ENCODE measurements around the gene PATE4.

PATE4 gene

GRCh38 chr11:125833016-125833415 lies at the start of gene PATE4:
TSS of gene PATE4 (plus strand) at chr11:125833316. CDS start at chr11:125833360, 44 bp downstream.
- TF ChIP-seq CTCF (conservative IDR thresholded peaks at IDR 0.05) = no peak
- no peak within 1 kb of the TSS for H3K27ac ChIP-seq

- no peak for TF ChIP-seq CTCF (conservative IDR thresholded peaks at IDR 0.05)
- H3K27ac ChIP-seq = no peak overlapping the region
These were observed 48.4 kb upstream of the PATE4 start for GRCh38 chr11:125784678-125785077.

GRCh38 chr11:125787827-125788226 lies 45.3 kb upstream of the PATE4 start, which contains the start of gene PATE3:
TSS of gene PATE3 (plus strand) at chr11:125788127. CDS start at chr11:125788152, 25 bp downstream.
- no peak within 1 kb of the TSS for H3K27ac ChIP-seq
- no peak for TF ChIP-seq CTCF (conservative IDR thresholded peaks at IDR 0.05)

GRCh38 chr11:125790825-125791224 lies 42.3 kb upstream of the PATE4 start:
- H3K27ac ChIP-seq = no peak overlapping the region
- no peak for TF ChIP-seq CTCF (conservative IDR thresholded peaks at IDR 0.05)

GRCh38 chr11:125797641-125798040 lies 35.5 kb upstream of the PATE4 start:
- TF ChIP-seq CTCF (conservative IDR thresholded peaks at IDR 0.05) = no peak
- H3K27ac ChIP-seq = no peak overlapping the region

GRCh38 chr11:125799808-125800207 lies 33.3 kb upstream of the PATE4 start:
- no peak overlapping the region for H3K27ac ChIP-seq
- TF ChIP-seq CTCF (conservative IDR thresholded peaks at IDR 0.05) = no peak

- H3K27ac ChIP-seq = no peak overlapping the region
- no peak for TF ChIP-seq CTCF (conservative IDR thresholded peaks at IDR 0.05)
These were observed 30.7 kb upstream of the PATE4 start for GRCh38 chr11:125802387-125802786.

All from VCaP (cell line).